ENCODE data around the gene MYPN.
"Not testable (repeated sequence)": the region's sequence is repeated elsewhere in the genome, so short reads cannot be mapped to it uniquely, and the experiment has no call there.

Gene MYPN

DNA sequence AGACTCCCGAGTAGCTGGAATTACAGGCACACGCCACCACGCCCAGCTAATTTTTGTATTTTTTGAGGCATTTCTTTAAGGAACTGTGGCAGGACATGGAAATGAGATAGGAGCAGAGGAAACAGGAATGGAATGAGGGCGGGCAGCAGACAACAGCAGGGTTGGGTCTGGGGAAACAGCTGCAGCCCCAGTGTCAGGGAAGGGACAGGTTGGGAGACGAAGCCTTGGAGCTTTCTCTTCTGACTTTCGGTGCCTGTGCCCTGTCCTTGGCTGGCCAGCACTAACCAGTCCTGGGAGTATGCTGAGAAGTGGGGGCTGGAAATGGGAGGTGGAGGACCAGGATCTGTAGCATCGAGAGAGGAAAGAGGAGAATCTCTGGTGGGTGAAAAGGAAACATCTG lies 75.3 kb downstream of the MYPN start:
- DNase-seq (ENCODE audit: low read depth): no peak
- no peak overlapping the region for H3K4me3 ChIP-seq (ENCODE audit: control insufficient read depth, low read depth, low read length)
- TF ChIP-seq, protein P1, sequence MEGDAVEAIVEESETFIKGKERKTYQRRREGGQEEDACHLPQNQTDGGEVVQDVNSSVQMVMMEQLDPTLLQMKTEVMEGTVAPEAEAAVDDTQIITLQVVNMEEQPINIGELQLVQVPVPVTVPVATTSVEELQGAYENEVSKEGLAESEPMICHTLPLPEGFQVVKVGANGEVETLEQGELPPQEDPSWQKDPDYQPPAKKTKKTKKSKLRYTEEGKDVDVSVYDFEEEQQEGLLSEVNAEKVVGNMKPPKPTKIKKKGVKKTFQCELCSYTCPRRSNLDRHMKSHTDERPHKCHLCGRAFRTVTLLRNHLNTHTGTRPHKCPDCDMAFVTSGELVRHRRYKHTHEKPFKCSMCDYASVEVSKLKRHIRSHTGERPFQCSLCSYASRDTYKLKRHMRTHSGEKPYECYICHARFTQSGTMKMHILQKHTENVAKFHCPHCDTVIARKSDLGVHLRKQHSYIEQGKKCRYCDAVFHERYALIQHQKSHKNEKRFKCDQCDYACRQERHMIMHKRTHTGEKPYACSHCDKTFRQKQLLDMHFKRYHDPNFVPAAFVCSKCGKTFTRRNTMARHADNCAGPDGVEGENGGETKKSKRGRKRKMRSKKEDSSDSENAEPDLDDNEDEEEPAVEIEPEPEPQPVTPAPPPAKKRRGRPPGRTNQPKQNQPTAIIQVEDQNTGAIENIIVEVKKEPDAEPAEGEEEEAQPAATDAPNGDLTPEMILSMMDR (conservative IDR thresholded peaks at IDR 0.05; ENCODE audit: control insufficient read depth, insufficient read depth, low read depth, low read length): no peak

DNA sequence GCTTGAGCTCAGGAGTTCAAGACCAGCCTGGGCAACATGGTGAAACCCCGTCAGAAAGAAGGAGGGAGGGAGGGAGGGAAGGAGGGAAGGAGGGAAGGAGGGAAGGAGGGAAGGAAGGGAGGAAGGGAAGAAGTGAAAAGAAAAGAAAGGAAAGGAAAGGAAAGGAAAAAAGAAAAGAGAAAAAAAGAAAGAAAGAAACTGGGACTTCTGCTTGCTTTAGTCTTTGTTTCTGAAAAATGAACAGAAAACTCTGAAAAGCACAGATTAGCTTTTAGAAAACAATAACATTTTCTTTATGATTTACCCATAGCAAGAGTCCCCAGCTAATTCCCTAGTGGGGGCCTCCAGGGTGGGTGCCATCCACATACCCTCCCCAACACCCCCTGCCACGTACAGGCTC lies 75.8 kb downstream of the MYPN start:
- H3K4me3 ChIP-seq (ENCODE audit: control insufficient read depth, low read depth, low read length): no peak overlapping the region
- no peak for DNase-seq (ENCODE audit: low read depth)
- TF ChIP-seq, protein P1 (conservative IDR thresholded peaks at IDR 0.05; ENCODE audit: control insufficient read depth, insufficient read depth, low read depth, low read length): no peak

DNA sequence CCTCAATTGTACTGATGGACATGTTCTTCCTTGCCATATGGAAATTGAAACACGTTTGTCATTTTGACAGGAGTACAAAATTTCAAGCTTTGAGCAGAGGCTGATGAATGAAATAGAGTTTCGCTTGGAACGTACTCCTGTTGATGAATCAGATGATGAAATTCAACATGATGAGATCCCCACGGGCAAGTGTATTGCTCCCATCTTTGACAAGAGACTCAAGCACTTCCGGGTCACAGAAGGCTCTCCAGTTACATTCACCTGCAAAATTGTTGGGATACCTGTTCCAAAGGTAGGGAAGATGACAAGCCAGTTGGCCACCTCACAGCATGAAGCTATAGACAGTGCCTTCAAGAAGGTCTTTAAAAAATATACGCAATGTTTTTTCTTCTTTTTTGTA lies 79.5 kb downstream of the MYPN start:
- DNase-seq (ENCODE audit: low read depth): no peak
- TF ChIP-seq, protein P1 (conservative IDR thresholded peaks at IDR 0.05; ENCODE audit: control insufficient read depth, insufficient read depth, low read depth, low read length): no peak
- H3K4me3 ChIP-seq (ENCODE audit: control insufficient read depth, low read depth, low read length): no peak overlapping the region

DNA sequence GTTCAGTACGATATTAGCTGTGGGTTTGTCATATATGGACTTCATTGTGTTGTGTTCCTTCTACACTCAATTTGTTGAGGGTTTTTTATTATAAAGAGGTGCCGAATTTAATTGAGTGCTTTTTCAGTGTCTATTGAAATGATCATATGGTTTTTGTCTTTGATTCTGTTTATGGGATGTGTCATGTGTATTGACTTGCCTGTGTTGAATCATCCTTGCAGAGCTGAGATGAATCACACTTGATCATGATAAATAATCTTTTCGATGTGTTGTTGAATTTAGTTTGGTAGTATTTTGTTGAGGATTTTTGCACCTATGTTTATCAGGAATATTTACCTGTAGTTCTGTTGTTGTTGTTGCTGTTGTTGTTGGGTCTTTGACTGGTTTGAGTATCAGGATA lies 82.8 kb downstream of the MYPN start:
- H3K4me3 ChIP-seq (ENCODE audit: control insufficient read depth, low read depth, low read length): no peak overlapping the region
- TF ChIP-seq, protein P1 (conservative IDR thresholded peaks at IDR 0.05; ENCODE audit: control insufficient read depth, insufficient read depth, low read depth, low read length): no peak
- peak; percentile 63 for DNase-seq (ENCODE audit: low read depth)

DNA sequence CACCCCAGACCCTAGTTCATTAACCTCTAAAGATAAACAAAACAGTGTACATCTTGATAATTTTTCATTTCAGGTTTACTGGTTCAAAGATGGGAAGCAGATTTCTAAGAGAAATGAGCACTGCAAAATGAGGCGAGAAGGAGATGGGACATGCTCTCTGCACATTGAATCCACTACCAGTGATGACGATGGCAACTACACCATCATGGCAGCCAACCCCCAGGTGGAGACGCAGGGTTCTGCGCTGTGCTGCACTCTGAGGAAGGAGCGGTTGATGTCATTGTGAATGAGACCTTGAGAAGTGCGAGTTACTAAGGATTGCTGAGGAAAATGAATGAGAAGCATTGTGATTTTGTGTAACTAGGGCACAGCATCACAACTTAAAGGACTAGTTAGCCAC lies 85.0 kb downstream of the MYPN start:
- no peak overlapping the region for H3K4me3 ChIP-seq (ENCODE audit: control insufficient read depth, low read depth, low read length)
- TF ChIP-seq, protein P1 (conservative IDR thresholded peaks at IDR 0.05; ENCODE audit: control insufficient read depth, insufficient read depth, low read depth, low read length): no peak
- no peak for DNase-seq (ENCODE audit: low read depth)

DNA sequence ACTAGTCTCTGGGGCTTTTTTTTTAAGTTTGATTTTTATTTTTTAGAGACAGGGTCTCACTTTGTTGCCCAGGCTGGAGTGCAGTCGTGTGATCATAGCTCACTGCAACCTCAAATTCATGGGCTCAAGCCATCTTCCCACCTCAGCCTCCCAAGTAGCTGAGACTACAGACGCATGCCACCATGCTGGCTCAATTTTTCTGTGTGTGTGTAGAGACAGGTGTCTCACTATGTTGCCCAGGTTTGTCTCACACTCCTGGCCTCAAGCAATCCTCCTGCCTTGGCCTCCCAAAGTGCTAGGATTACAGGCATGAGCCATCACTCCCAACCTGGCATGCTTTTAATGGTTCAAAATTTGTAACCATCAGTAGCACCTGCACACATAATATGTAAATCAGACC lies 86.5 kb downstream of the MYPN start:
- not testable (repeated sequence) for H3K4me3 ChIP-seq (ENCODE audit: control insufficient read depth, low read depth, low read length); DNase-seq (ENCODE audit: low read depth)

DNA sequence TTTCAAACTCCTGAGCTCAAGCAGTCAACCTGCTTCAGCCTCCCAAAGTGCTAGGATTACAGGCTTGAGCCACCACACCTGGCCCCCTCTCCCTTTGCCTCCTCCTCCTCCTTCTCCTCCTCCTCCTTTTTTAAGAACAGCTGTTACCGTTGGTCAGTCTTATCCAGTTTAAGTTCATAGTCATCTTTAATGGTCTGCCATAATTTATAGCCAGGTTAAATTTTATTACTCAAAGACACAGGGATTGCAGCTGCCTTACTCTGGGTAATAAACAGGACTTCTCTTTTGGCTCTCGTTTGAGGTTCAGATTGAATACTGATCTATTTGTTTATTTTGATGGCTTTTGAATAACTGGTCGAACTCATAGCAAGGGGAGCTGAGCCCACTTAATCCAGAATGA lies 87.4 kb downstream of the MYPN start:
- no peak for DNase-seq (ENCODE audit: low read depth)

More for the DNA sequence above, 87.4 kb downstream of the MYPN start:
- no peak overlapping the region for H3K4me3 ChIP-seq (ENCODE audit: control insufficient read depth, low read depth, low read length)
- TF ChIP-seq, protein P1 (conservative IDR thresholded peaks at IDR 0.05; ENCODE audit: control insufficient read depth, insufficient read depth, low read depth, low read length): no peak
